Tibial nerve (tissue), 4 donors: Measurements from ENCODE around the gene NFIA. TPM values are rescaled to one million over a fixed set of nuclear protein-coding genes. Genes with fewer than 3 reads are reported as not detected.

Source experiments
- DNase-seq, 2 donors: peaks; one replicate each; pipeline ENCODE4 v3.0.0-alpha.2; 2019; ENCODE audit warnings: low spot score in 2 of 2
- H3K27ac ChIP-seq, 4 donors: fragments of 200-600 bp; sonication (generic) in 3 of 4; one replicate each; pipeline ENCODE4 v1.5.1; 2017 to 2019; ENCODE audit warnings: mild to moderate bottlenecking in 1 of 4
- H3K27me3 ChIP-seq, 2 donors: fragments of 200-600 bp; sonication (generic) in 1 of 2; one replicate each; pipeline versions ENCODE4 v1.5.1 to v1.6.0; 2017 to 2019
- H3K36me3 ChIP-seq, 3 donors: fragments of 200-600 bp; sonication (generic); one replicate each; pipeline ENCODE4 v1.5.1; 2018 to 2019
- H3K4me1 ChIP-seq, 4 donors: fragments of 200-600 bp; sonication (generic) in 3 of 4; one replicate each; pipeline ENCODE4 v1.5.1; 2017 to 2019
- H3K4me3 ChIP-seq, 4 donors: fragments of 200-600 bp; sonication (generic) in 3 of 4; one replicate each; pipeline ENCODE4 v1.5.1; 2017 to 2019; ENCODE audit warnings: mild to moderate bottlenecking in 1 of 4, moderate library complexity in 1 of 4
- H3K9me3 ChIP-seq, 4 donors: fragments of 200-600 bp; sonication (generic) in 3 of 4; one replicate each; pipeline ENCODE4 v1.5.1; 2017 to 2019
- CTCF ChIP-seq, 5 experiments: fragments of 200-600 bp in 3 of 5; fragments of 450-650 bp in 2 of 5; sonication (generic) in 3 of 5; IDR thresholded peaks; one replicate each; pipeline ENCODE4 v1.5.1; 2016 to 2019; ENCODE audit warnings: antibody characterized with exemption in 5 of 5, mild to moderate bottlenecking in 3 of 5, moderate library complexity in 2 of 5
- EP300 ChIP-seq, 2 donors: sonication (generic); formaldehyde crosslinking; IDR thresholded peaks; one replicate each; pipeline ENCODE4 v1.6.1; 2017; ENCODE audit warnings: antibody characterized with exemption in 2 of 2, mild to moderate bottlenecking in 1 of 2
- POLR2A ChIP-seq, 2 donors: fragments of 450-650 bp; IDR thresholded peaks; one replicate each; pipeline ENCODE4 v1.6.1; 2017; ENCODE audit warnings: antibody characterized with exemption in 2 of 2, mild to moderate bottlenecking in 2 of 2, moderate library complexity in 2 of 2
- WGBS, 2 donors: methylation state at CpG; one replicate each; pipeline ENCODE4 v1.1.5; 2018; 5-methylcytosine and 5-hydroxymethylcytosine counted together
- total RNA-seq, 4 donors: library from RNA; depleted of rRNA; stranded (reverse); fragments of >200 nt; gene quantifications; one replicate each; pipeline ENCODE4 v1.1.0, GENCODE V29; 2016

The NFIA gene
- total RNA-seq, 4 donors from 2014 or later, result 71.2 to 81.4 (median 75.7) TPM

- Histone ChIP-seq H3K36me3 (no peaks in the 10 kb centered on the region), H3K4me1 (peaks cover 0 to 76% (median 3%) of the 10 kb centered on the region in 4 donors), H3K27ac (peak overlapping the region in 3 of 4 donors; percentile 2 to 79 (median 27)), H3K9me3 (no peaks in the 10 kb centered on the region), H3K27me3 (no peaks in the 10 kb centered on the region), H3K4me3 (no peak overlapping the region)
- WGBS, 2 donors, result 61 to 70% methylated on average over 4 of the region's 4 CpGs
- no peak for TF ChIP-seq CTCF (IDR thresholded peaks at IDR 0.05)
- no peak for TF ChIP-seq EP300 (IDR thresholded peaks at IDR 0.05)
- DNase-seq, result no peak
Measured at GRCh38 chr1:61227857-61228550, 145.6 kb downstream of the NFIA start.

- DNase-seq, result no peak
- H3K4me3 ChIP-seq, result no peak overlapping the region
- 88 to 99% methylated on average over 3 of the region's 3 CpGs for WGBS, 2 donors
- H3K9me3 ChIP-seq, result no peaks in the 10 kb centered on the region
- TF ChIP-seq EP300 (IDR thresholded peaks at IDR 0.05), result no peak
- TF ChIP-seq POLR2A (IDR thresholded peaks at IDR 0.05), result no peak
- peaks cover 0 to 60% (median 2%) of the 10 kb centered on the region in 4 donors for H3K4me1 ChIP-seq
- H3K27ac ChIP-seq, result no peak overlapping the region
- H3K27me3 ChIP-seq, result no peaks in the 10 kb centered on the region
- H3K36me3 ChIP-seq, result no peaks in the 10 kb centered on the region
Measured at GRCh38 chr1:61230523-61230922, 148.2 kb downstream of the NFIA start.

GRCh38 chr1:61231795-61232194, 149.4 kb downstream of the NFIA start:
- Histone ChIP-seq H3K27me3 (no peaks in the 10 kb centered on the region), H3K4me1 (peaks cover 0 to 47% (median 2%) of the 10 kb centered on the region in 4 donors), H3K27ac (no peak overlapping the region), H3K9me3 (no peaks in the 10 kb centered on the region), H3K4me3 (no peak overlapping the region), H3K36me3 (no peaks in the 10 kb centered on the region)
- DNase-seq, result no peak
- 87 to 97% methylated on average over 2 of the region's 2 CpGs for WGBS, 2 donors
- TF ChIP-seq EP300 (IDR thresholded peaks at IDR 0.05), result no peak
- TF ChIP-seq POLR2A (IDR thresholded peaks at IDR 0.05), result no peak
- no peak for TF ChIP-seq CTCF (IDR thresholded peaks at IDR 0.05)

- Histone ChIP-seq H3K36me3 (no peaks in the 10 kb centered on the region), H3K27ac (peak overlapping the region in 1 of 4 donors; percentile 0), H3K4me1 (peaks cover 0 to 41% (median 0%) of the 10 kb centered on the region in 4 donors), H3K9me3 (no peaks in the 10 kb centered on the region), H3K27me3 (no peaks in the 10 kb centered on the region), H3K4me3 (no peak overlapping the region)
- no peak for DNase-seq
- WGBS, 2 donors, result 89 to 92% methylated on average over 6 of the region's 6 CpGs
- TF ChIP-seq CTCF (IDR thresholded peaks at IDR 0.05) (no peak), EP300 (IDR thresholded peaks at IDR 0.05) (no peak), POLR2A (IDR thresholded peaks at IDR 0.05) (no peak)
Measured at GRCh38 chr1:61233121-61233660, 150.8 kb downstream of the NFIA start.

GRCh38 chr1:61234587-61234919, 152.2 kb downstream of the NFIA start:
- H3K9me3 ChIP-seq, result no peaks in the 10 kb centered on the region
- no peaks in the 10 kb centered on the region for H3K27me3 ChIP-seq
- TF ChIP-seq POLR2A (IDR thresholded peaks at IDR 0.05) (no peak), EP300 (IDR thresholded peaks at IDR 0.05) (no peak), CTCF (IDR thresholded peaks at IDR 0.05) (no peak)
- DNase-seq, result no peak
- no peak overlapping the region for H3K4me3 ChIP-seq
- 92 to 93% methylated on average over 3 of the region's 3 CpGs for WGBS, 2 donors
- no peaks in the 10 kb centered on the region for H3K36me3 ChIP-seq
- peaks cover 0 to 40% (median 0%) of the 10 kb centered on the region in 4 donors for H3K4me1 ChIP-seq
- no peak overlapping the region for H3K27ac ChIP-seq
